Osteoblast (primary cell): Measurements from ENCODE around the gene SGPL1. TPM values are rescaled to one million over a fixed set of nuclear protein-coding genes. Genes with fewer than 3 reads are reported as not detected.

Source experiments
- DNase-seq: peaks from one replicate; pipeline ENCODE4 v3.0.0; 2011; ENCODE audit warnings: low spot score, mixed read lengths; ENCODE audit not compliant: insufficient read length; ENCODE audit errors: missing footprints
- H2AFZ ChIP-seq: 2 replicates; pipeline ENCODE4 v1.6.0; 2011; ENCODE audit warnings: mild to moderate bottlenecking, low read length
- H3K27ac ChIP-seq: 2 replicates; pipeline ENCODE4 v1.5.1; 2011; ENCODE audit warnings: mild to moderate bottlenecking, low read depth, low read length, moderate library complexity
- H3K27me3 ChIP-seq: 2 replicates; pipeline ENCODE4 v1.6.0; 2012; ENCODE audit warnings: mild to moderate bottlenecking, control low read depth, inconsistent platforms, low read length, moderate library complexity; ENCODE audit not compliant: insufficient read depth
- H3K36me3 ChIP-seq: 2 replicates; pipeline ENCODE4 v1.5.1; 2011; ENCODE audit warnings: mild to moderate bottlenecking, low read length, control low read depth, moderate library complexity; ENCODE audit not compliant: insufficient read depth
- H3K4me1 ChIP-seq: 2 replicates; pipeline ENCODE4 v1.5.1; 2011; ENCODE audit warnings: mild to moderate bottlenecking, low read length, control low read depth, moderate library complexity; ENCODE audit not compliant: insufficient read depth
- H3K4me2 ChIP-seq: 2 replicates; pipeline ENCODE4 v1.6.0; 2011; ENCODE audit warnings: mild to moderate bottlenecking, low read length; ENCODE audit not compliant: insufficient read depth
- H3K4me3 ChIP-seq: fragments of 200-600 bp; sonication (generic); 3 replicates; pipeline ENCODE4 v1.5.1; 2012; ENCODE audit warnings: mild to moderate bottlenecking, low read length, inconsistent platforms; ENCODE audit not compliant: insufficient read depth
- H3K79me2 ChIP-seq: 2 replicates; pipeline ENCODE4 v1.6.0; 2012; ENCODE audit warnings: mild to moderate bottlenecking, low read length, control low read depth, inconsistent platforms; ENCODE audit not compliant: insufficient read depth
- H3K9me3 ChIP-seq: 2 replicates; pipeline ENCODE4 v1.5.1; 2011; ENCODE audit warnings: low read depth, low read length, control low read depth
- H4K20me1 ChIP-seq: 2 replicates; pipeline ENCODE4 v1.6.0; 2012; ENCODE audit warnings: mild to moderate bottlenecking, low read length, control low read depth; ENCODE audit not compliant: insufficient read depth
- total RNA-seq: library from RNA; depleted of rRNA; stranded (reverse); fragments of >200 nt; gene quantifications from 2 replicates; pipeline ENCODE4 v1.2.3, GENCODE V29; 2012
- TF ChIP-seq, protein P1 (sequence below): IDR thresholded peaks from 2 replicates; pipeline ENCODE4 v1.5.1; 2011; ENCODE audit warnings: mild to moderate bottlenecking, low read depth, low read length, moderate library complexity; ENCODE audit errors: extremely low read depth

Gene SGPL1
- total RNA-seq, 1 donor = 47.4 TPM

DNA sequence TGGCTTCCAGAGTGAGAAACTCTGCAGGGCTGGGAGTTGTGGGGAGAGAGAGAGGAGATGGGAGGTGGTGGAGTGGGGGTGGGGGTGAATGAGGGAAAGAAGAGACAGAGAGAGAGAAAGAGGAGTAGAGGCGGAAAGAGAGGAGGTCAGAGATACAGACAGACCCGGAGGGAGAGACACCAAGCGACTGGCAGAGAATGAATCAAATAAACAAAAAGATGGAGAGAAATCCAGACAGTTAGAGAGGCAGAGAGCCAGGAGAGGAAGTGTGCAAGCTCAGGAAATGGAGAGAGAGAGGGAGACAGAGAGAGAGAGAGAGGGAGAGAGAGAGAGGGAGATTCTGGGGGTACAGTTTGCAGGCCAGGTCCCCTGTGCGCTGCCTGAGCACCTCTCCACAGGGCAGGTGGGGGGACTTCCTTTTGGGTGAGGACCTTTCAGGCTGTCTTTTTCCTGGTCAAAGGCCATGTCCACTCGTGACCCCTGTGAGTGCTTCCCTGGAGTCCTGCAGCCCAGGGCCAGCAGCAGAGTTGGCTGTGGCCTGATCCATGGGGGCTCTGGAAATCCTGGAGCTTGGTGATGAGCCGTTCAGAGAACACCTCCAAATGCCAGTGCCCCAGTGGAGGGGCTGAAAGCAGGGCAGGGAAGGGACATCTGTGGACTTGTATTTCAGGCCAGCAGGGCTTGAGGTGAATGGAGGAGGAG is 97.6 kb downstream of the SGPL1 start:
- H3K9me3 ChIP-seq = no peaks in the 10 kb centered on the region
- TF ChIP-seq, protein P1, sequence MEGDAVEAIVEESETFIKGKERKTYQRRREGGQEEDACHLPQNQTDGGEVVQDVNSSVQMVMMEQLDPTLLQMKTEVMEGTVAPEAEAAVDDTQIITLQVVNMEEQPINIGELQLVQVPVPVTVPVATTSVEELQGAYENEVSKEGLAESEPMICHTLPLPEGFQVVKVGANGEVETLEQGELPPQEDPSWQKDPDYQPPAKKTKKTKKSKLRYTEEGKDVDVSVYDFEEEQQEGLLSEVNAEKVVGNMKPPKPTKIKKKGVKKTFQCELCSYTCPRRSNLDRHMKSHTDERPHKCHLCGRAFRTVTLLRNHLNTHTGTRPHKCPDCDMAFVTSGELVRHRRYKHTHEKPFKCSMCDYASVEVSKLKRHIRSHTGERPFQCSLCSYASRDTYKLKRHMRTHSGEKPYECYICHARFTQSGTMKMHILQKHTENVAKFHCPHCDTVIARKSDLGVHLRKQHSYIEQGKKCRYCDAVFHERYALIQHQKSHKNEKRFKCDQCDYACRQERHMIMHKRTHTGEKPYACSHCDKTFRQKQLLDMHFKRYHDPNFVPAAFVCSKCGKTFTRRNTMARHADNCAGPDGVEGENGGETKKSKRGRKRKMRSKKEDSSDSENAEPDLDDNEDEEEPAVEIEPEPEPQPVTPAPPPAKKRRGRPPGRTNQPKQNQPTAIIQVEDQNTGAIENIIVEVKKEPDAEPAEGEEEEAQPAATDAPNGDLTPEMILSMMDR = no peak
- no peaks in the 10 kb centered on the region for H4K20me1 ChIP-seq
- H3K27me3 ChIP-seq = peaks cover 16% of the 10 kb centered on the region
- no peak overlapping the region for H3K4me2 ChIP-seq
- H3K27ac ChIP-seq = no peak overlapping the region
- no peak overlapping the region for H3K4me3 ChIP-seq
- H3K4me1 ChIP-seq = no peaks in the 10 kb centered on the region
- H3K36me3 ChIP-seq = no peaks in the 10 kb centered on the region
- H2AFZ ChIP-seq = no peak overlapping the region
- no peaks in the 10 kb centered on the region for H3K79me2 ChIP-seq
- DNase-seq = peak; percentile 81

DNA sequence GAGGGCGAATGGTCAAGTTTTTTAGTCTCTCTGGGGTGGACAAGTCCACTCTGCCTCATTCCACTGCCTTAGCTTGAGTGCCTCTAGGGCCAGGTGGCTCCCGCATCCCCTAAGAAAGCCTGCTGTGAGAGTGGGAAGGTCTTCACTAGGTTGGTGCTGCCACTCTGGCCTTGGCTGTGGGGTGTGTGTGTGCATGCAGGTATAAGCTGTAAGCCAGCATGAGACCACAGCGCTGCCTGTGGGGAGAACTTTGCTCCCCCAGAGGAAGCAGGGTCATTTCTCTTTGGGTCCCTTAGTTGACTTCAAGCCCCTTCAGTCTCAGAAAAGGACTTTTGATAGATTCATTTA is 98.1 kb downstream of the SGPL1 start:
- H3K4me2 ChIP-seq = no peak overlapping the region
- peak; percentile 55 for DNase-seq
- H3K27me3 ChIP-seq = peaks cover 16% of the 10 kb centered on the region
- H3K79me2 ChIP-seq = no peaks in the 10 kb centered on the region
- H3K36me3 ChIP-seq = no peaks in the 10 kb centered on the region
- no peaks in the 10 kb centered on the region for H4K20me1 ChIP-seq
- TF ChIP-seq, protein P1 = no peak
- H3K9me3 ChIP-seq = no peaks in the 10 kb centered on the region
- no peaks in the 10 kb centered on the region for H3K4me1 ChIP-seq
- no peak overlapping the region for H3K4me3 ChIP-seq
- H3K27ac ChIP-seq = no peak overlapping the region
- H2AFZ ChIP-seq = no peak overlapping the region

DNA sequence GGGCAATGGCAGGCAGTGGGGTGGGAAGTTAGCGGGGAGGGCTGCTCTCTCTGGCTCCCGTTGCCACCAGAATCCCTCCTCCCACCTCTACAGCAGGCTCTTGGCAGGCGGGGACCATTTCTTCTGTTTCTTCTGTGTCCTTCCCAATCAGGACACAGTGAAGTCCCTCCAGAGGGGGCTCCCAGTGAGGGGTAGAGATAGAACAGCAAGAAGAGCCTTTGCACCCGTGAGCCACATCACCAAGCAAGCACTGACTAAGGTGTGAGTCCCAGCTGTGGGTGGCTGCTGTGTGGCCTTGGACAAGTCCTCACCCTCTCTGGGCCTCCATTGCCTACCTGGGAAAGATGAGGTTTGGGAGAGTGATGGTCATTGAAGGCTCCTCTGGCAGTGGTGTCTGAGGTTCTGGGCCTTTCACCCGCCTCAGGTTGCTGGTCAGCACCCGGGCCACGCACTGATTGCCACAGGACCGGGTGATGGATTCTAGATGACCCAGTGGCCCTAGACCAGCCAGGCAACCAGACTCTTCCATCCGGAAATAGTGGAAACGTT is 98.6 kb downstream of the SGPL1 start:
- H3K4me2 ChIP-seq = no peak overlapping the region
- H3K27ac ChIP-seq = no peak overlapping the region
- H3K4me1 ChIP-seq = no peaks in the 10 kb centered on the region
- no peak overlapping the region for H3K4me3 ChIP-seq
- H3K27me3 ChIP-seq = peaks cover 10% of the 10 kb centered on the region
- H3K79me2 ChIP-seq = no peaks in the 10 kb centered on the region
- peak; percentile 74 for DNase-seq
- H3K36me3 ChIP-seq = no peaks in the 10 kb centered on the region
- H4K20me1 ChIP-seq = no peaks in the 10 kb centered on the region
- TF ChIP-seq, protein P1 = no peak
- no peak overlapping the region for H2AFZ ChIP-seq
- no peaks in the 10 kb centered on the region for H3K9me3 ChIP-seq

DNA sequence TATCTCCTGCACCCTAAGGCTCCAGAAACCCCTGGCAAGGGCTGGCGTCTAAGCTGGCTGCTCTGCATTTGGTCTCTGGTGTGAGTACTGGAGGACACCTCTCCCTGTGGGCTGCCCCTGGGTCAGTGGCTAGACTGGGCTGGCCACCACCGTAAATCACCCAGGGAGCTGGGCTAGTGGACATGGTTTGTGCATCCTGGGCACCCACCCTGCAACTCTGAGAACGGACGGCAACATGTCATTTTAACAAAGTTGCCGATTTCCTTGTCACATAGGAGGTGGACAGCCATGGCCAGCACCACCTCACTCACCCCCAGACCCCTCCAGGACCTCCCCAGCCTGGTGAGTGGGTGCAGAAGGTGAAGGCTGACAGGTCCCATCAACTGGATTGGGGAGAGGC is 99.5 kb downstream of the SGPL1 start:
- no peak overlapping the region for H2AFZ ChIP-seq
- no peak overlapping the region for H3K4me2 ChIP-seq
- no peaks in the 10 kb centered on the region for H4K20me1 ChIP-seq
- no peak overlapping the region for H3K4me3 ChIP-seq
- peaks cover 7% of the 10 kb centered on the region for H3K27me3 ChIP-seq
- DNase-seq = no peak
- no peaks in the 10 kb centered on the region for H3K4me1 ChIP-seq
- no peaks in the 10 kb centered on the region for H3K36me3 ChIP-seq
- no peaks in the 10 kb centered on the region for H3K9me3 ChIP-seq
- no peak overlapping the region for H3K27ac ChIP-seq
- H3K79me2 ChIP-seq = no peaks in the 10 kb centered on the region
- TF ChIP-seq, protein P1 = no peak
